ENCODE data around the gene DNALI1.
"Not testable (repeated sequence)": the region's sequence is repeated elsewhere in the genome, so short reads cannot be mapped to it uniquely, and the experiment has no call there.

DNALI1 gene

GRCh38 chr1:37539154-37539553 lies 17.6 kb upstream of the DNALI1 start:
- H3K36me3 Mint-ChIP-seq (ENCODE audit: low read depth): peaks cover 91% of the 10 kb centered on the region
- H3K9me3 Mint-ChIP-seq, H3K27ac Mint-ChIP-seq, H3K27me3 Mint-ChIP-seq, DNase-seq, H3K4me3 Mint-ChIP-seq: not testable (repeated sequence)
- peaks cover 23% of the 10 kb centered on the region for H3K4me1 Mint-ChIP-seq (ENCODE audit: low read depth)

DNA sequence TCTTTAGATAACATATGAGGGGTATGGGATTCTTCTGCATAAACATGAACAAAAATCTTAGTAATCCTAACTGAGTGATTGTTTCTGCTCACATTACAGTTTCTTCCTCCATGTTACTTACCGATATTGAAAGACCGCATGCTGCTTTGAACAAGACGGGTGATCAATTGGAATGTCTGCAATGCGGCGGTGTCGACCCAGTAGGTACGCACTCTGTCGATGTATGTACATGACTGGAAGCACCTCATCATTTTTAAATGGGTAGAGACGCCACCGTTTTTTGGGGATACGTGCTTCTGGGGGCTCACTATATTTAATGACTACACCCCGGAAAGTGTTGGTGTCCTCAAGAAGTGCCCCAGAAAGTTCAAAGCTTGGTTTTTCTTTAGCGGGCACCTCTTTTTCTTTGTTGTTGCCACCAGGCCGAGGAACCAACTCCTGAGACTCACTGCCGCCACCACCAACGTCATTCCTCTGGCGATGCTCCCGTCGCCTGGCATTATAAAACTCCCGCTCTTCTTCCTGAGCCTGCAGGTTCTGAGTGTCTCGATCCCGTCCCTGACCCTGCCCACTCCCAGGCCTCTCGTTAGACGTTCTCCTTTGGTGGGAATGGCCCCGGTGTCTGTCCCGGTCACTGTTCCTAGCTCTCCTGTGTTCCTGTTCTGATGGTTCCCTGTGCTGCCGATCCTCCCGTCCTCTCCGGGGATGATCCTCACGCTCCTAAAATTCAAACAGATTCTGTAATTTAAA lies 16.5 kb upstream of the DNALI1 start:
- Mint-ChIP-seq H3K9me3 (no peaks in the 10 kb centered on the region), H3K27ac (peak overlapping the region; percentile 20), H3K4me3 (no peak overlapping the region), H3K36me3 (ENCODE audit: low read depth) (peaks cover 92% of the 10 kb centered on the region), H3K4me1 (ENCODE audit: low read depth) (peaks cover 18% of the 10 kb centered on the region), H3K27me3 (no peaks in the 10 kb centered on the region)
- no peak for DNase-seq

DNA sequence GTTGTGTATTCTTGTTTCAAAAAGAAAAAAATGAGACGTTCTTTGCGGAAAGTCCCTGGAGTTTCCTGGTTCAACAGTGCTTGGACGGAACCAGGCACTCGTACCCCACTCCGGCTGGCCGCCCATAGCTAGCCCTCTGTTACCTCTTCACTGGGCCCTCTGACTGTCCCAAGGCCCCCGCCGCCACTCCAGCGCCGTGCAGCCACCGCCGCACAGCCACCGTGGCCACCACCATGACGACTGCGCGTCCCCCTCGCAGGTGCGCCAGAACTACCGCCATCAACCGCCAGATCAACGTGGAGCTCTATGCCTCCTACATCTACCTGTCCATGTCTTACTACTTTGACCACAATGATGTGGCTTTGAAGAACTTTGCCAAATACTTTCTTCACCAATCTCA lies 12.2 kb upstream of the DNALI1 start:
- Mint-ChIP-seq H3K36me3 (ENCODE audit: low read depth) (peaks cover 85% of the 10 kb centered on the region), H3K4me3 (no peak overlapping the region), H3K27me3 (no peaks in the 10 kb centered on the region), H3K4me1 (ENCODE audit: low read depth) (peaks cover 7% of the 10 kb centered on the region), H3K27ac (no peak overlapping the region), H3K9me3 (no peaks in the 10 kb centered on the region)
- DNase-seq: no peak

GRCh38 chr1:37545019-37545418 lies 11.7 kb upstream of the DNALI1 start:
- DNase-seq: no peak
- Mint-ChIP-seq H3K4me3 (no peak overlapping the region), H3K4me1 (ENCODE audit: low read depth) (peaks cover 12% of the 10 kb centered on the region), H3K36me3 (ENCODE audit: low read depth) (peaks cover 86% of the 10 kb centered on the region), H3K27ac (no peak overlapping the region), H3K27me3 (no peaks in the 10 kb centered on the region), H3K9me3 (no peaks in the 10 kb centered on the region)

- H3K4me3 Mint-ChIP-seq: no peak overlapping the region
- peak overlapping the region; percentile 87 for H3K27ac Mint-ChIP-seq
- H3K36me3 Mint-ChIP-seq (ENCODE audit: low read depth): peaks cover 86% of the 10 kb centered on the region
Measured at GRCh38 chr1:37549341-37549740, 7.4 kb upstream of the DNALI1 start.

GRCh38 chr1:37553598-37553926 lies 3.2 kb upstream of the DNALI1 start:
- H3K4me3 Mint-ChIP-seq: peak overlapping the region; percentile 98
- H3K9me3 Mint-ChIP-seq: no peaks in the 10 kb centered on the region
- no peak for DNase-seq
- peaks cover 51% of the 10 kb centered on the region for H3K36me3 Mint-ChIP-seq (ENCODE audit: low read depth)
- peaks cover 51% of the 10 kb centered on the region for H3K4me1 Mint-ChIP-seq (ENCODE audit: low read depth)
- H3K27ac Mint-ChIP-seq: peak overlapping the region; percentile 98
- peaks cover 6% of the 10 kb centered on the region for H3K27me3 Mint-ChIP-seq

More at GRCh38 chr1:37549341-37549740, 7.4 kb upstream of the DNALI1 start:
- DNase-seq: no peak
- Mint-ChIP-seq H3K9me3 (no peaks in the 10 kb centered on the region), H3K4me1 (ENCODE audit: low read depth) (peaks cover 45% of the 10 kb centered on the region), H3K27me3 (no peaks in the 10 kb centered on the region)

GRCh38 chr1:37553927-37554808 lies 2.6 kb upstream of the DNALI1 start, which contains the start of gene SNIP1:
Gene SNIP1, minus strand, starts transcription at chr1:37554293. Its CDS starts 64 bp downstream, at chr1:37554229.
- Mint-ChIP-seq H3K36me3 (ENCODE audit: low read depth) (peaks cover 45% of the 10 kb centered on the region), H3K27me3 (peaks cover 6% of the 10 kb centered on the region), H3K4me1 (ENCODE audit: low read depth) (peaks cover 48% of the 10 kb centered on the region)

DNA sequence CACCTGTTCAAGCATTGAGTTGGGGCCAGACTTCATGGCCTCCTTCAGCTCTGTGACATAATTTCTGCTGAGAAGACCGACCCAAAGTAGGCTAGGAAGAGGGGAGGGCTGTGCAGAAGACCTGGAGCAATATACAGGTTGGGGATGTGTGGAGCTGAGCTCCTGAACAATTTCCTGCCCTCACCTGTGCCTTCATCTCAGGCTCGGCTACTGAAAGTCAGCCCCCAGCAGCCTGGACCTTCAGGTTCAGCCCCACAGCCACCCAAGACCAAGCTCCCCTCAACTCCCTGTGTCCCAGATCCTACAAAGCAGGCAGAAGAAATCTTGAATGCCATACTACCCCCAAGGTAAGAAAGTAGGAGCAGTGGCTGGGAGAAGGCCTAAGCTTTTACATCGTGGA lies 662 bp downstream of the DNALI1 start:
- no peak overlapping the region for H3K4me3 Mint-ChIP-seq

More at GRCh38 chr1:37553927-37554808, 2.6 kb upstream of the DNALI1 start, which contains the start of gene SNIP1:
- peak within 1 kb of the TSS; percentile 98 for H3K27ac Mint-ChIP-seq
- DNase-seq: peak; percentile 90
- H3K4me3 Mint-ChIP-seq: peak within 1 kb of the TSS; percentile 98
- no peaks in the 10 kb centered on the region for H3K9me3 Mint-ChIP-seq

GRCh38 chr1:37558411-37558810 lies 1.7 kb downstream of the DNALI1 start:
- no peak overlapping the region for H3K4me3 Mint-ChIP-seq
- H3K27me3 Mint-ChIP-seq: peaks cover 6% of the 10 kb centered on the region
- peaks cover 12% of the 10 kb centered on the region for H3K4me1 Mint-ChIP-seq (ENCODE audit: low read depth)
- DNase-seq: no peak
- no peaks in the 10 kb centered on the region for H3K9me3 Mint-ChIP-seq
- H3K36me3 Mint-ChIP-seq (ENCODE audit: low read depth): peaks cover 25% of the 10 kb centered on the region
- no peak overlapping the region for H3K27ac Mint-ChIP-seq

More for the DNA sequence above, 662 bp downstream of the DNALI1 start:
- Mint-ChIP-seq H3K9me3 (no peaks in the 10 kb centered on the region), H3K4me1 (ENCODE audit: low read depth) (peaks cover 22% of the 10 kb centered on the region), H3K27me3 (peaks cover 6% of the 10 kb centered on the region), H3K27ac (no peak overlapping the region), H3K36me3 (ENCODE audit: low read depth) (peaks cover 28% of the 10 kb centered on the region)
- no peak for DNase-seq

DNA sequence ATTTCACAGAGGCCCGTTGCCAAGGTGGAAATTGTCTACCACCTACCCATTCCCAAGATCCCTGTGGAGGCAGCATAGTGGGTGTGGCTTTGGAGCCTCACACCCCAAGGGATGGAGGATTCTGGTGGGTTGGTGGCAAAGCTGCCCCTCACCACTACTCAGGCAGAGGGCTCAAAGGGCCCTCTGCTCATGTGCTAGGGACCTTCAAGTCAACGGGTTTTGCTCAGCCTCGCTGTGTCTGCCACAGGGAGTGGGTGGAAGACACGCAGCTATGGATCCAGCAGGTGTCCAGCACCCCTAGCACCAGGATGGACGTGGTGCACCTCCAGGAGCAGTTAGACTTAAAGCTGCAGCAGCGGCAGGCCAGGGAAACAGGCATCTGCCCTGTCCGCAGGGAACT lies 2.3 kb downstream of the DNALI1 start:
- no peak overlapping the region for H3K4me3 Mint-ChIP-seq
- peaks cover 19% of the 10 kb centered on the region for H3K36me3 Mint-ChIP-seq (ENCODE audit: low read depth)
- no peak for DNase-seq
- H3K9me3 Mint-ChIP-seq: no peaks in the 10 kb centered on the region
- peaks cover 6% of the 10 kb centered on the region for H3K27me3 Mint-ChIP-seq
- no peak overlapping the region for H3K27ac Mint-ChIP-seq
- peaks cover 9% of the 10 kb centered on the region for H3K4me1 Mint-ChIP-seq (ENCODE audit: low read depth)

DNA sequence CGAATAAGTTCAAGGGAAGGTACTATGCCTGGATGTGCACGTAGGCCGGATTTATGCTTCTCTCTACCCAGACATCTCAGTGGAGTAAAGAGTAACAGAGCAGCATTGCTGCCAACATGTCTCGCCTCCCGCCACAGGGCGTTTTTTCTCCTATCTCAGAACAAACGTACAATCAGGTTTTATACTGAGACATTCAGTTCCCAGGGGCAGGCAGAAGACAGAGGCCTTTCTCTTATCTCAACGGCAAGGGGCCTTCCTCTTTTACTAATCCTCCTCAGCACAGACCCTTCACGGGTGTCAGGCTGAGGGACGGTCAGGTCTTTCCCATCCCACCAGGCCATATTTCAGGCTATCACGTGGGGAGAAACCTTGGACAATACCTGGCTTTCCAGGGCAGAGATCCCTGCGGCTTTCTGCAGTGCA lies 3.2 kb downstream of the DNALI1 start:
- not testable (repeated sequence) for H3K27ac Mint-ChIP-seq; H3K4me1 Mint-ChIP-seq (ENCODE audit: low read depth); DNase-seq; H3K4me3 Mint-ChIP-seq; H3K9me3 Mint-ChIP-seq; H3K27me3 Mint-ChIP-seq
- H3K36me3 Mint-ChIP-seq (ENCODE audit: low read depth): peaks cover 26% of the 10 kb centered on the region

DNA sequence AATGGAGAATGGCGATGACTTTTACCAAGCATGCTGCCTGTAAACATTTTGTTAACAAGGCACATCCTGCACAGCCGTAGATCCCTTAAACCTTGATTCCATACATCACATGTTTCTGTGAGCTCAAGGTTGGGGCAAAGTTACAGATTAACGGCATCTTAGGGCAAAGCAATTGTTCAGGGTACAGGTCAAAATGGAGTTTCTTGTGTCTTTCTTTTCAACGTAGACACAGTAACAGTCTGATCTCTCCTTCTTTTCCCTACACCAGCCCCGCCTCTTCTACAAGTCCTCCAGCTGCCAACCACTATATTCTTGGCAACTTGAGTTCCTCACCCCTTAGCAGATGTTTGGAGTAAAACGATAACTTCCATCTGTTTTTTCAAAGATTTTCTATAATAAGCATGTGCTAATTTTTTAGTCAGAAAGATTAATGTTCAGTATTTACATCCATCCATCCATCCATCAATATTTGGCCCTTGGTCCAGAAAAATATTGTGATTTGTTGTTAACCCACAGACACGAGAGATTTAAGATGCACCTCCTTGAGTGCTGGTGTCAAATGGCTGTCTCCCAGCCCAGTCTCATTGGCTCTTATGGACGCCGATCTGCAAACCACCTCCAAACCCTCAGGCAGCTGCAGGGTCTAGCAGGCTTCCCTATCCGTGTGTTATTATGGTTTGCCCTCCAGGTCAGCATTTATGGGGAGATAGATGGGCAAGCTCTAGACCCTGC lies 3.8 kb downstream of the DNALI1 start:
- H3K27ac Mint-ChIP-seq: no peak overlapping the region
- H3K27me3 Mint-ChIP-seq: peaks cover 6% of the 10 kb centered on the region
- no peak for DNase-seq

DNA sequence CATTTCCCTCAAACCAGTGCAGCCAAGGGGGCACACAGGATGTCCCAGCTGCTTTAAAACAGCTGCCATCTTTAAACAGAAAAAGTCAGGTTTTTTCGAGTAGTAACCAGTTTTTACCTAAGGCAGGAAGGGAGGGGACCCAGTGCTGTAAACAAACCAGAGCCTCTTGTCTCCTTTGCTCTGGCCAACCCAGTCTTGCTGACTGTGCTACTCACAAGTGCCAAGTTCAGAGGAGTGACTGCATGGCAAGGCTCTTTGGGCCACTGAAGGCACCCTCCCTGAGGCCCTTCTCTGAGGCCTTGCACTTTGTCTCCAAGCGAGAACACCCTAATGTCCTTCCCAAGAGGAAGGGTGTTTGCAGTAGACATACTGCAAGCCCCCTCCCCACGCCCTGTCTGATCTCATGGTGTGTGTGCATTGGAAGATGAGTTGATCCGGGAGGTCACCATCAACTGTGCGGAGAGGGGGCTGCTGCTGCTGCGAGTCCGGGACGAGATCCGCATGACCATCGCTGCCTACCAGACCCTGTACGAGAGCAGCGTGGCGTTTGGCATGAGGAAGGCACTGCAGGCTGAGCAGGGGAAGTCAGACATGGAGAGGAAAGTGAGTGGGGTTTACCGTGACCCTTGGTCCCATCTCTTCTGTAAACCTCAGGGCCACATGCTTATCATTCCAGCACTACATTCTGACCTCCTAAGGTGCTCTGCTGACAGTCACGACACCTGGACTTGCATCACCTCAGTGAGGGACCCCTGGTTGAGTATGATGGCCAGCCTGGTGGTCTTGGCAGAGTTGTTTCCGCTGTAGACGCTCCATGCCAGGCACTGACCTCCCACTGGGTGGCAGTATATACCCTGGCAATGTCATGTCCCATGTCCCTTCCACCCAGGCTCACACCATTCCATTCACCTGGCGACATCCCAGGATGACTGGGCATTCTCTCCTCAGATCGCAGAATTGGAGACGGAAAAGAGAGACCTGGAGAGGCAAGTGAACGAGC lies 4.7 kb downstream of the DNALI1 start:
- H3K4me1 Mint-ChIP-seq (ENCODE audit: low read depth): peaks cover 5% of the 10 kb centered on the region
- H3K27ac Mint-ChIP-seq: no peak overlapping the region
- H3K4me3 Mint-ChIP-seq: no peak overlapping the region
- DNase-seq: peak; percentile 52
- H3K9me3 Mint-ChIP-seq: no peaks in the 10 kb centered on the region
- H3K27me3 Mint-ChIP-seq: peaks cover 3% of the 10 kb centered on the region
- peaks cover 41% of the 10 kb centered on the region for H3K36me3 Mint-ChIP-seq (ENCODE audit: low read depth)

More for the DNA sequence above, 3.8 kb downstream of the DNALI1 start:
- H3K4me3 Mint-ChIP-seq: no peak overlapping the region
- H3K4me1 Mint-ChIP-seq (ENCODE audit: low read depth): peaks cover 5% of the 10 kb centered on the region
- no peaks in the 10 kb centered on the region for H3K9me3 Mint-ChIP-seq
- peaks cover 32% of the 10 kb centered on the region for H3K36me3 Mint-ChIP-seq (ENCODE audit: low read depth)

Data from activated T-cell treated with anti-CD3 and anti-CD28 coated beads, Interleukin-2, amount 50 U/mL, for 24 hours (primary cell).